ENCODE data around the gene FPGT.
"Not testable (repeated sequence)": the region's sequence is repeated elsewhere in the genome, so short reads cannot be mapped to it uniquely, and the experiment has no call there.

- not testable (repeated sequence) for TF ChIP-seq CTCF (conservative IDR thresholded peaks at IDR 0.05; ENCODE audit: low read length); EZH2phosphoT487 (IDR thresholded peaks at IDR 0.05; ENCODE audit: borderline replicate concordance)
Observed at GRCh38 chr1:74174423-74174822, 23.6 kb upstream of the FPGT start.

All from Loucy (cell line).